GM12878 (cell line): ENCODE results near the gene WASF2. TPM values are rescaled to one million over a fixed set of nuclear protein-coding genes. Genes with fewer than 3 reads are reported as not detected.

ENCODE experiments used
- BHLHE40 ChIP-seq, 2 experiments: fragments of 450-650 bp in 1 of 2; IDR thresholded peaks; 2 replicates each; pipeline ENCODE4 v1.6.1; 2011 to 2017; ENCODE audit warnings: low read depth in 2 of 2, borderline replicate concordance in 1 of 2, improper control_type of control experiment in 1 of 2, low read length in 1 of 2, mild to moderate bottlenecking in 1 of 2
- BMI1 ChIP-seq: fragments of 450-650 bp; IDR thresholded peaks from 2 replicates; pipeline ENCODE4 v1.6.1; 2016; ENCODE audit warnings: mild to moderate bottlenecking, moderate library complexity, borderline replicate concordance
- BRCA1 ChIP-seq: IDR thresholded peaks from 2 replicates; pipeline ENCODE4 v1.6.1; 2011; ENCODE audit warnings: low read depth, low read length, improper control_type of control experiment
- CBFB ChIP-seq: IDR thresholded peaks from 2 replicates; pipeline ENCODE4 v1.6.1; 2016; ENCODE audit warnings: antibody characterized with exemption, low read depth
- CREB1 ChIP-seq: IDR thresholded peaks from 2 replicates; pipeline ENCODE4 v1.6.1; 2012; ENCODE audit warnings: low read depth, mild to moderate bottlenecking, inconsistent platforms
- IKZF1 ChIP-seq: fragments of 450-650 bp; conservative IDR thresholded peaks from 2 replicates; pipeline ENCODE4 v1.6.1; 2017; ENCODE audit warnings: antibody characterized with exemption, mild to moderate bottlenecking
- JUND ChIP-seq: IDR thresholded peaks from 2 replicates; pipeline ENCODE4 v1.6.1; 2012; ENCODE audit warnings: low read depth, mild to moderate bottlenecking, low read length, improper control_type of control experiment, moderate library complexity
- MTA3 ChIP-seq: IDR thresholded peaks from 2 replicates; pipeline ENCODE4 v1.6.1; 2012; ENCODE audit warnings: low read length, inconsistent platforms, borderline replicate concordance
- NFIC ChIP-seq: IDR thresholded peaks from 2 replicates; pipeline ENCODE4 v1.6.1; 2012; ENCODE audit warnings: low read depth, mild to moderate bottlenecking, inconsistent platforms, low read length, moderate library complexity
- POLR2AphosphoS5 ChIP-seq: IDR thresholded peaks from 2 replicates; pipeline ENCODE4 v1.6.1; 2011; ENCODE audit warnings: mild to moderate bottlenecking, low read length, inconsistent platforms
- RAD21 ChIP-seq: IDR thresholded peaks from 2 replicates; pipeline ENCODE4 v1.6.1; 2011; ENCODE audit warnings: mild to moderate bottlenecking, low read depth, low read length, moderate library complexity; ENCODE audit not compliant: insufficient read depth
- RCOR1 ChIP-seq: conservative IDR thresholded peaks from 2 replicates; pipeline ENCODE4 v1.6.1; 2012; ENCODE audit warnings: low read depth, low read length, improper control_type of control experiment
- SIN3A ChIP-seq: IDR thresholded peaks from 2 replicates; pipeline ENCODE4 v1.6.1; 2012; ENCODE audit warnings: low read depth, low read length, improper control_type of control experiment
- SIX5 ChIP-seq: IDR thresholded peaks from 2 replicates; pipeline ENCODE4 v1.6.1; 2011; ENCODE audit warnings: mild to moderate bottlenecking, low read depth, low read length, moderate library complexity; ENCODE audit not compliant: severe bottlenecking
- SP1 ChIP-seq: IDR thresholded peaks from one replicate; pipeline ENCODE4 v1.6.1; 2011; ENCODE audit warnings: low read depth, low read length
- TAF1 ChIP-seq: IDR thresholded peaks from 2 replicates; pipeline ENCODE4 v1.6.1; 2011; ENCODE audit warnings: mild to moderate bottlenecking, low read depth, low read length, borderline replicate concordance
- TBL1XR1 ChIP-seq: IDR thresholded peaks from 2 replicates; pipeline ENCODE4 v1.6.1; 2012; ENCODE audit warnings: low read depth, low read length, improper control_type of control experiment
- TCF3 ChIP-seq: IDR thresholded peaks from 2 replicates; pipeline ENCODE4 v1.6.1; 2012; ENCODE audit warnings: low read depth, mild to moderate bottlenecking, low read length, borderline replicate concordance; ENCODE audit not compliant: insufficient read depth
- polyA plus RNA-seq, 11 experiments: library from polyadenylated mRNA; depleted of rRNA in 4 of 11; unstranded in 6 of 11; stranded (reverse) in 5 of 11; fragments of >200 nt; fragmentation: Nextera tagmentation in 4 of 11; fragmentation: Illumina TruSeq in 1 of 11; extraction: Ambion mirVana in 4 of 11; extraction: Trizol in 1 of 11; gene quantifications; 1 replicate in 1 of 11; 2 replicates in 10 of 11; pipeline versions ENCODE4 v1.2.1 to v1.2.3, GENCODE V29; 2011 to 2016; ENCODE audit warnings: inconsistent platforms in 2 of 11, missing spikeins in 2 of 11, low read depth in 1 of 11
- total RNA-seq, 4 experiments: library from RNA; depleted of rRNA in 3 of 4; stranded (reverse); fragments of >200 nt in 3 of 4; fragmentation: Illumina TruSeq in 1 of 4; extraction: Trizol in 1 of 4; gene quantifications; 2 replicates each; pipeline versions ENCODE4 v1.2.1 to v1.2.3, GENCODE V29; 2013 to 2021
- TF ChIP-seq, protein P1 (sequence below): IDR thresholded peaks from 2 replicates; pipeline ENCODE4 v1.6.1; 2011; ENCODE audit warnings: borderline replicate concordance, low read depth, mild to moderate bottlenecking, moderate library complexity, mixed read lengths, low read length; ENCODE audit not compliant: insufficient read depth; ENCODE audit errors: extremely low read length
- TF ChIP-seq, protein P2 (sequence below): fragments of 450-650 bp; IDR thresholded peaks from 2 replicates; pipeline ENCODE4 v1.6.1; 2018; ENCODE audit warnings: mild to moderate bottlenecking, low read depth, moderate library complexity; ENCODE audit not compliant: partially characterized antibody
- TF ChIP-seq, protein P3 (sequence below): fragments of 450-650 bp; formaldehyde crosslinking; IDR thresholded peaks from 2 replicates; pipeline ENCODE4 v1.4.0; 2022; ENCODE audit warnings: mild to moderate bottlenecking, moderate library complexity
- TF ChIP-seq, protein P4 (sequence below): fragments of 450-650 bp; IDR thresholded peaks from 2 replicates; pipeline ENCODE4 v1.6.1; 2017; ENCODE audit warnings: borderline replicate concordance

The WASF2 gene
- total and polyA plus RNA-seq, 10 of the 15 experiments (the other 5 are each of a cell fraction or from before 2014, with no cell fraction given) = 7.0 to 111 (median 37.1) TPM

DNA sequence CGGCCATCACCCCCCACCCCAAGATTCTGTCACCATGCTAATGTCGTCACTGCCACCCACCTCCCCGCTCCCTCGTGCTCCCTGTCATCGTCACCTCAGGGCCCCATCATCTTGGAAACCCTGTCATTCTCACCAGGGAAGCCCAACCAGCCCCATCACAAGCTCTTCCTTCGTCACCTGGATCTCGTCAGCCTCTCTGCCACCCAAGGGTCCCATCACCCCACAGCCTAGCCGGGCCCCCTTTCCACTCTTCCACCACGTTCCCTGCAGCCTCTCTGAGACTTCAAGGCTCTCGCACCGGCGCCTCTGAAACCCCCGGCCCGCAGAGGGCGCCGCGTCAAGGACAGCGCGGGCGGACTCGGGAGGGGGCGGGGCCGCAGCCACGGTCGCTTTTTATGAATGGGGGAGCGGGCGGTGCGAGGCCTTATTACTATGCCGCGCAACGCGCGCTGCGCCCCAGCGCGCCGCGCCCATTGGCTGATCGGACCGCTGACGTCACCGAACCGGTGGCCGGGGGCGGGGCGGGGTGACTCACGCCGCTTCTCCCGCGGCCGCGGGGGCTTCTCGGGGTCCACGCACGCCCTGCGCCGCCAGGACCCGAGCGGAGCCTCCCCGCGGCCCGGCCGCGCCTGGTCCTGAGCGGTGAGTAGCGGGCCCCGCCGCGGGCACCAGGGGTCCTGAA is 97.7 kb downstream of the WASF2 start, which contains the start of gene GPR3 (continued):
- TF ChIP-seq, protein P1, sequence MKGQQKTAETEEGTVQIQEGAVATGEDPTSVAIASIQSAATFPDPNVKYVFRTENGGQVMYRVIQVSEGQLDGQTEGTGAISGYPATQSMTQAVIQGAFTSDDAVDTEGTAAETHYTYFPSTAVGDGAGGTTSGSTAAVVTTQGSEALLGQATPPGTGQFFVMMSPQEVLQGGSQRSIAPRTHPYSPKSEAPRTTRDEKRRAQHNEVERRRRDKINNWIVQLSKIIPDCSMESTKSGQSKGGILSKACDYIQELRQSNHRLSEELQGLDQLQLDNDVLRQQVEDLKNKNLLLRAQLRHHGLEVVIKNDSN = no peak
- no peak for TF ChIP-seq NFIC
- TF ChIP-seq, protein P2, sequence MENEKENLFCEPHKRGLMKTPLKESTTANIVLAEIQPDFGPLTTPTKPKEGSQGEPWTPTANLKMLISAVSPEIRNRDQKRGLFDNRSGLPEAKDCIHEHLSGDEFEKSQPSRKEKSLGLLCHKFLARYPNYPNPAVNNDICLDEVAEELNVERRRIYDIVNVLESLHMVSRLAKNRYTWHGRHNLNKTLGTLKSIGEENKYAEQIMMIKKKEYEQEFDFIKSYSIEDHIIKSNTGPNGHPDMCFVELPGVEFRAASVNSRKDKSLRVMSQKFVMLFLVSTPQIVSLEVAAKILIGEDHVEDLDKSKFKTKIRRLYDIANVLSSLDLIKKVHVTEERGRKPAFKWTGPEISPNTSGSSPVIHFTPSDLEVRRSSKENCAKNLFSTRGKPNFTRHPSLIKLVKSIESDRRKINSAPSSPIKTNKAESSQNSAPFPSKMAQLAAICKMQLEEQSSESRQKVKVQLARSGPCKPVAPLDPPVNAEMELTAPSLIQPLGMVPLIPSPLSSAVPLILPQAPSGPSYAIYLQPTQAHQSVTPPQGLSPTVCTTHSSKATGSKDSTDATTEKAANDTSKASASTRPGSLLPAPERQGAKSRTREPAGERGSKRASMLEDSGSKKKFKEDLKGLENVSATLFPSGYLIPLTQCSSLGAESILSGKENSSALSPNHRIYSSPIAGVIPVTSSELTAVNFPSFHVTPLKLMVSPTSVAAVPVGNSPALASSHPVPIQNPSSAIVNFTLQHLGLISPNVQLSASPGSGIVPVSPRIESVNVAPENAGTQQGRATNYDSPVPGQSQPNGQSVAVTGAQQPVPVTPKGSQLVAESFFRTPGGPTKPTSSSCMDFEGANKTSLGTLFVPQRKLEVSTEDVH = no peak
- no peak for TF ChIP-seq CBFB
- TF ChIP-seq SP1 = no peak
- no peak for TF ChIP-seq TCF3
- TF ChIP-seq BMI1 = no peak
- TF ChIP-seq, protein P3, sequence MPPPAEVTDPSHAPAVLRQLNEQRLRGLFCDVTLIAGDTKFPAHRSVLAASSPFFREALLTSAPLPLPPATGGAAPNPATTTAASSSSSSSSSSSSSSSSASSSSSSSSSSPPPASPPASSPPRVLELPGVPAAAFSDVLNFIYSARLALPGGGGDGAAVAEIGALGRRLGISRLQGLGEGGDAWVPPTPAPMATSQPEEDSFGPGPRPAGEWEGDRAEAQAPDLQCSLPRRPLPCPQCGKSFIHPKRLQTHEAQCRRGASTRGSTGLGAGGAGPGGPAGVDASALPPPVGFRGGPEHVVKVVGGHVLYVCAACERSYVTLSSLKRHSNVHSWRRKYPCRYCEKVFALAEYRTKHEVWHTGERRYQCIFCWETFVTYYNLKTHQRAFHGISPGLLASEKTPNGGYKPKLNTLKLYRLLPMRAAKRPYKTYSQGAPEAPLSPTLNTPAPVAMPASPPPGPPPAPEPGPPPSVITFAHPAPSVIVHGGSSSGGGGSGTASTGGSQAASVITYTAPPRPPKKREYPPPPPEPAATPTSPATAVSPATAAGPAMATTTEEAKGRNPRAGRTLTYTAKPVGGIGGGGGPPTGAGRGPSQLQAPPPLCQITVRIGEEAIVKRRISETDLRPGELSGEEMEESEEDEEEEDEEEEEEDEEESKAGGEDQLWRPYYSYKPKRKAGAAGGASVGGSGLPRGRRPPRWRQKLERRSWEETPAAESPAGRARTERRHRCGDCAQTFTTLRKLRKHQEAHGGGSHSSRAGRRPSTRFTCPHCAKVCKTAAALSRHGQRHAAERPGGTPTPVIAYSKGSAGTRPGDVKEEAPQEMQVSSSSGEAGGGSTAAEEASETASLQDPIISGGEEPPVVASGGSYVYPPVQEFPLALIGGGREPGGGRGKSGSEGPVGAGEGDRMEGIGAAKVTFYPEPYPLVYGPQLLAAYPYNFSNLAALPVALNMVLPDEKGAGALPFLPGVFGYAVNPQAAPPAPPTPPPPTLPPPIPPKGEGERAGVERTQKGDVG (CRISPR knock-in tag) = no peak
- peak in 1 of 2 experiments; percentile 51; a peak in 2 of 4 replicates for TF ChIP-seq BHLHE40 (IDR thresholded peaks at IDR 0.05; ENCODE audit: borderline replicate concordance in 1 of 2, low read depth in 2 of 2, low read length in 1 of 2)
- no peak for TF ChIP-seq RCOR1
- TF ChIP-seq RAD21 = peak; percentile 31
- no peak for TF ChIP-seq BRCA1
- no peak for TF ChIP-seq POLR2AphosphoS5
- no peak for TF ChIP-seq JUND
- TF ChIP-seq TAF1 = no peak
- TF ChIP-seq MTA3 = no peak
- TF ChIP-seq CREB1 = peak; percentile 85
- peak; percentile 27; the same call in 1 of the 2 replicates for TF ChIP-seq SIN3A
- TF ChIP-seq TBL1XR1 = no peak
- peak; percentile 63; the same call in 1 of the 2 replicates for TF ChIP-seq IKZF1
- TF ChIP-seq, protein P4, sequence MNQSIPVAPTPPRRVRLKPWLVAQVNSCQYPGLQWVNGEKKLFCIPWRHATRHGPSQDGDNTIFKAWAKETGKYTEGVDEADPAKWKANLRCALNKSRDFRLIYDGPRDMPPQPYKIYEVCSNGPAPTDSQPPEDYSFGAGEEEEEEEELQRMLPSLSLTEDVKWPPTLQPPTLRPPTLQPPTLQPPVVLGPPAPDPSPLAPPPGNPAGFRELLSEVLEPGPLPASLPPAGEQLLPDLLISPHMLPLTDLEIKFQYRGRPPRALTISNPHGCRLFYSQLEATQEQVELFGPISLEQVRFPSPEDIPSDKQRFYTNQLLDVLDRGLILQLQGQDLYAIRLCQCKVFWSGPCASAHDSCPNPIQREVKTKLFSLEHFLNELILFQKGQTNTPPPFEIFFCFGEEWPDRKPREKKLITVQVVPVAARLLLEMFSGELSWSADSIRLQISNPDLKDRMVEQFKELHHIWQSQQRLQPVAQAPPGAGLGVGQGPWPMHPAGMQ = no peak
- no peak for TF ChIP-seq SIX5
